HG03354 (cell line): ENCODE data around the gene SMIM3.

ENCODE experiments used
- ATAC-seq: cut with Tn5 transposase; IDR thresholded peaks from one replicate; pipeline ENCODE4 v1.9.1; 2021; ENCODE audit warnings: mild to moderate bottlenecking; ENCODE audit not compliant: unreplicated experiment, poor library complexity, severe bottlenecking

Gene SMIM3

GRCh38 chr5:150764530-150764929, 14.0 kb upstream of the SMIM3 start:
- no peak for ATAC-seq

GRCh38 chr5:150765011-150765798, 13.4 kb upstream of the SMIM3 start:
- peak; percentile 64 for ATAC-seq

GRCh38 chr5:150765799-150766169, 12.8 kb upstream of the SMIM3 start:
- peak; percentile 17 for ATAC-seq

GRCh38 chr5:150766251-150766650, 12.3 kb upstream of the SMIM3 start:
- no peak for ATAC-seq

GRCh38 chr5:150771034-150771795, 7.3 kb upstream of the SMIM3 start:
- no peak for ATAC-seq

- ATAC-seq, result no peak
These were observed 4.4 kb upstream of the SMIM3 start for GRCh38 chr5:150774145-150774544.

- no peak for ATAC-seq
These were observed 872 bp upstream of the SMIM3 start for GRCh38 chr5:150777685-150778084.

GRCh38 chr5:150778088-150778516, 455 bp upstream of the SMIM3 start:
- no peak for ATAC-seq

GRCh38 chr5:150779397-150780186, 1.0 kb downstream of the SMIM3 start:
- ATAC-seq, result peak; percentile 15

- ATAC-seq, result peak; percentile 62
These were observed 1.7 kb downstream of the SMIM3 start for GRCh38 chr5:150780187-150780692.

- no peak for ATAC-seq
These were observed 2.3 kb downstream of the SMIM3 start for GRCh38 chr5:150780816-150781221.

- ATAC-seq, result no peak
These were observed 3.4 kb downstream of the SMIM3 start for GRCh38 chr5:150781706-150782614.

GRCh38 chr5:150782850-150783249, 4.3 kb downstream of the SMIM3 start:
- ATAC-seq, result no peak

- ATAC-seq, result peak; percentile 54
These were observed 4.9 kb downstream of the SMIM3 start for GRCh38 chr5:150783422-150783928.

GRCh38 chr5:150785950-150786349, 7.4 kb downstream of the SMIM3 start:
- no peak for ATAC-seq

- no peak for ATAC-seq
These were observed 8.3 kb downstream of the SMIM3 start for GRCh38 chr5:150786876-150787275.

- no peak for ATAC-seq
These were observed 9.1 kb downstream of the SMIM3 start for GRCh38 chr5:150787656-150788055.

- no peak for ATAC-seq
These were observed 10.4 kb downstream of the SMIM3 start for GRCh38 chr5:150788977-150789376.

- ATAC-seq, result peak; percentile 1
These were observed 10.9 kb downstream of the SMIM3 start for GRCh38 chr5:150789450-150789849.
